Measurements from ENCODE around the gene CHST14.

CHST14 gene

DNA sequence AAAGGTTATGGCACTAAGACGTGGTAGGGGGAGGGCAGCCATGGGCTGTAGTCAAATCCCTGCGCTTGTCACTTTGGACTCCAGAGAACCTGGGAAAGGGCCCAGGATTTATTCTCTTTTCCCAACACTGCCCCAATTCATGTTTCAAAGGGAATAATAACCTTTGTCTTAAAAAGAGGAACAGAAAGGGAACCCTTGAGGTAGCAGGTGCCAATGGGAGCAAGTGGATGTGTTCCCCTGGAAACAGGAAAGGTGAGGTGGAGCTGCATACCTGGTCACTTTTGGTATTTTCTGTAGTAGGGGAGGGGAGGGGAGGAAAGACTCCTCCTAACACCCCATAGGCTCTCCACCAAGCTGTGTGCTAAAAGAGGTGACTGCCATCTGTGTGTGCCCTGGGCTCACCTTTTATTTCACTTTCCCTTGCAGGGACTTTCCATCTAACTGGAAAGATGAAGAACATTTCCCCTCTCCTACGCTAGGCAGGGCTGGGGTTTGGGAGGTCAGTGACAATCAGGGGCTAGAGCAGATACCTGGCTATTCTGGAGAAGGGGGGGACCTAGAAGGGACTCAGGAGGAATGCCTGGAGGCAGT is 6.1 kb upstream of the CHST14 start:
- FAIRE-seq = no peak

DNA sequence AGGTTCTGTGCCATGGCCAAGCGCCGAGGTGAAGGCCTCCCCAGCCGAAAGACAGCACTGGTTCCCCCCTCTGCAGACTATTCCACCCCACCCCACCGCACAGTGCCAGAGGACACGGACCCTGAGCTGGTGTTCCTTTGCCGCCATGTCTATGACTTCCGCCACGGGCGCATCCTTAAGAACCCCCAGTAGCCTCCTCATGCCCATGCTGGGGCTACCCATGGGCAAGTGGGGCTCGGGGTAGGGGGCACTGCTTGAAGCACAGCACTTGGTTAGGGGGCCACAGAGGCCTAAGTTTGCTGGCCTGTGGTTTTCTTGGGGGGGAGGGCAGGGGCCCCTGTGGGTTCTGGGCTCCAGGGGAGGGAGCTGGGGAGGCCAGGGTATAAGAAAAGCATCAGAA is 4.8 kb upstream of the CHST14 start:
- FAIRE-seq = no peak

DNA sequence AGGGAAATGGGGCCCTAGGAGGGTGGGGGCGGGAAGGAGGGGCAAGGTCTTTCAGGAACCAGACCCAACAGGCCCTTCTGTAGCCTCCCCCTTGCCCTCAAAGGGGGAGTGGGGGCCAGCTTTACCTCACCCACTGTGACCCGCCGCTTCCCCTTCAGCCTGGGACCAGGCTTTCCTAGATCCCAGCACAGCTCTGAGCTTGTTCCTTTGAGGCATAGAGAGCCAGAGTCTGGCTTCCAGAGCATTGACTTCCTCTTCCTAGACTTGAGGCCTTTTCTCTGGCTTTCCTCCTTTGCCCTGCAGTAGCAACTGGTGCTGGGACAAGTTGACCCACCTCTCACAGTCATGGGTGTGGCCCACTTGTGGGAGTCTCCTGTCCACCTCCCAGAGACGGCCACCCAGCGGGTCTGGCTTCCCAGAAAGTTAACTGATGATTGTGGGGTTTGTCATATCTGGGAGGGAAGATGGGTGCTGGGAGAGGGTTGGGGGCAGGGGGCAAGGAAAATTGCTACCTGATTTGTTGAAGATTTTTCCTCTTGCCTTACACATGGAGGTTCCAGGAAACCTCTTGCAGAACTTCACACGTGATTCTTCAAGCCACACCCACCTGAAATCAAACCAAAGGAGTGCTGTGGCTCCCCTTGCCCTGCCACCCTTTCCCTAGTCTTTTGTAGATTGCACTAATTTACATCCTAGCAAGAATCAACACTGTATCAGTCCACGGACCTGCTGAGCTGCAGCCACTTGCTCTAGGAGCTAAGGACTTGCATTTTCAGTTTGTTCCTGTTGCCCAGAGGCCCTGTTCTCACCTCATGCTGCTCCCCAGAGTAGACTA is 4.1 kb upstream of the CHST14 start:
- FAIRE-seq = no peak

DNA sequence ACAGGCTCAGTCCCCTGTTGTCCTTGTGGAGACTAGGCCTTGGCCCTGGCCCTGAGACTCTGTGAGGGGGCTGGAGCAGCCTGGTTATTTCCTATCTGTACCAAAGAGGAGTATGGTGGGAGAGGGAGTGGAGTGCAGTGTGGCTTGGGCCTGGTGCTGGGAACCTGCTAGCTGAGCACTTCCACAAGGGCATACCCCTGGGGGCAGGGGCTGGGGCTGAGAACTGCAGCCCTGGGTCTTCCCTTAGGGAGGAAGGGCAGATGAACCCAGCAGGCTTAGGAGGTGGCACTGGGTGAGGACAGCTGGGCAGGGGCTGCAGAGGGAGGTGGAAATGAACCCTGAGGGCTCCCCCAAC is 3.5 kb upstream of the CHST14 start:
- no peak for FAIRE-seq

DNA sequence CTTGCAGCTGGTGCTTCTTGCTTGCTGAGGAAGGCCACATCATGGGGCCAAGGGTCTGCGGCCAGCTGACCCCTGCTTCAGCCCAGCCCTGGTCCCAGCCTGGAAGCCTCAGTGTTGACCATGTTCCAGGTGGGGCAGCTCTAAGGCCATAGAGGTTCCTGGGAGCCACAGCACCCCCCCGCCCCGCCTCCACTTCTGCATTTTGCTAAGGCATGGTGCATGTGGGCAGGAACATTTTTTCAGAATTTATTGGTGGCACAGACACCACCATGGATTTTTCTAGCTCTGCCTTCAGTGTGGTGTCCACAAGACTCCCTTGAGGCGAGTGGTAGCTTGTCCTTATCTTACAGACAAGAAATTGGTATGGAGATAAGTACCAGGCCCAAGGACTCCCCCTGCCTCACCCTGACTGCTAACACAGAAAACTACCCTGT is 1.9 kb upstream of the CHST14 start:
- FAIRE-seq = no peak

DNA sequence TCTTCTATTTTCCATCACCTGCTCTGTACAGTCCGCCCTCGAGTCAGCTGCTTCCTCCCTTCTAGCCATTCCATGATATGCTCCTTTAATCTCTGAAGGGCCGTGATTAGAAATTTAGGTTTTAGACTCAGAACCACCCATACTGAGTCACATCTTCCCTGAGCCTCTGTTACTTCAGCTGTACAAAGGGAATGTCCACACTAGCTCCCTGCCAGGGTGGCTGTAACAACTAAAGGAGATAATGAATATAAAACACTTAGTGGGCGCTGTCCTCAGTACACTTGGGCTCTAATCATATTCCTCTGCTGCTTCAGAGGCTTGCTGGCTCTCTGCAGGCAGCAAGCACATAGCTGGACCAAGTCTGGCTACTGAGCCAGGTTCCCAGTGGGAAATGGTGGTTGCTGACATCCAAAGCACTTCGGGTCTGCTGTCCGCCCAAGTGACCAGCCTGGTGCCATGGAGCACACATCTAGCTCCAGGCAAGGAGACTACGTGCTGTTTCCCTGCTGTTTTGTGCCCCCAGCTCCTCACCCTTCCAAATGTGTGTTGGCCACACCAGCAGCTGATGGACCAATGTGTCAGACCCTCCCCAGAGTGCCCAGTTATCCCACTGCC is 901 bp upstream of the CHST14 start:
- no peak for FAIRE-seq

DNA sequence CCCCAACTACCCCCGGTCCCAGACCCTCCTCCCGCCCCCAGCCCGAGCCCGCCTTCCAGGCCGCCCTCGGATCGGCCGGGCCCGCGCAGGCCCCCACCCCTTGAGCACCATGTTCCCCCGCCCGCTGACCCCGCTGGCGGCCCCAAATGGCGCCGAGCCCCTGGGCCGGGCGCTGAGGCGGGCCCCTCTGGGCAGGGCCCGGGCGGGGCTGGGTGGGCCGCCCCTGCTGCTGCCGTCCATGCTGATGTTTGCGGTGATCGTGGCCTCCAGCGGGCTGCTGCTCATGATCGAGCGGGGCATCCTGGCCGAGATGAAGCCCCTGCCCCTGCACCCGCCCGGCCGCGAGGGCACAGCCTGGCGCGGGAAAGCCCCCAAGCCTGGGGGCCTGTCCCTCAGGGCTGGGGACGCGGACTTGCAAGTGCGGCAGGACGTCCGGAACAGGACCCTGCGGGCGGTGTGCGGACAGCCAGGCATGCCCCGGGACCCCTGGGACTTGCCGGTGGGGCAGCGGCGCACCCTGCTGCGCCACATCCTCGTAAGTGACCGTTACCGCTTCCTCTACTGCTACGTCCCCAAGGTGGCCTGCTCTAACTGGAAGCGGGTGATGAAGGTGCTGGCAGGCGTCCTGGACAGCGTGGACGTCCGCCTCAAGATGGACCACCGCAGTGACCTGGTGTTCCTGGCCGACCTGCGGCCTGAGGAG is 472 bp downstream of the CHST14 start:
- FAIRE-seq = no peak

DNA sequence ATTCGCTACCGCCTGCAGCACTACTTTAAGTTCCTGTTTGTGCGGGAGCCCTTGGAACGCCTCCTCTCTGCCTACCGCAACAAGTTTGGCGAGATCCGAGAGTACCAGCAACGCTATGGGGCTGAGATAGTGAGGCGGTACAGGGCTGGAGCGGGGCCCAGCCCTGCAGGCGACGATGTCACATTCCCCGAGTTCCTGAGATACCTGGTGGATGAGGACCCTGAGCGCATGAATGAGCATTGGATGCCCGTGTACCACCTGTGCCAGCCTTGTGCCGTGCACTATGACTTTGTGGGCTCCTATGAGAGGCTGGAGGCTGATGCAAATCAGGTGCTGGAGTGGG is 995 bp downstream of the CHST14 start:
- no peak for FAIRE-seq

DNA sequence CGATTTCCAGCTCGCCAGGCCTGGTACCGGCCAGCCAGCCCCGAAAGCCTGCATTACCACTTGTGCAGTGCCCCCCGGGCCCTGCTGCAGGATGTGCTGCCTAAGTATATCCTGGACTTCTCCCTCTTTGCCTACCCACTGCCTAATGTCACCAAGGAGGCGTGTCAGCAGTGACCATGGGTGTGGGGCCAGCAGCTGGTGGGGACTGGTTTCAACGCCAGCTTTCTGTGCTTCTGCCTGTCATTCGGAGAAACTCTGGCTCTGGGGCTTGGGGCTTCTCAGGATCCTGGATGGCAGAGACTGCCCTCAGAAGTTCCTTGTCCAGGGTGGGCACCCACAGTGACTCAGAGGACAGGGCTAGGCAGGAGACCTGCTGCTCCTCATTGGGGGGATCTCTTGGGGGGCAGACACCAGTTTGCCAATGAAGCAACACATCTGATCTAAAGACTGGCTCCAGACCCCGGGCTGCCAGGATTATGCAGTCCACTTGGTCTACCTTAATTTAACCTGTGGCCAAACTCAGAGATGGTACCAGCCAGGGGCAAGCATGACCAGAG is 1.5 kb downstream of the CHST14 start:
- no peak for FAIRE-seq

DNA sequence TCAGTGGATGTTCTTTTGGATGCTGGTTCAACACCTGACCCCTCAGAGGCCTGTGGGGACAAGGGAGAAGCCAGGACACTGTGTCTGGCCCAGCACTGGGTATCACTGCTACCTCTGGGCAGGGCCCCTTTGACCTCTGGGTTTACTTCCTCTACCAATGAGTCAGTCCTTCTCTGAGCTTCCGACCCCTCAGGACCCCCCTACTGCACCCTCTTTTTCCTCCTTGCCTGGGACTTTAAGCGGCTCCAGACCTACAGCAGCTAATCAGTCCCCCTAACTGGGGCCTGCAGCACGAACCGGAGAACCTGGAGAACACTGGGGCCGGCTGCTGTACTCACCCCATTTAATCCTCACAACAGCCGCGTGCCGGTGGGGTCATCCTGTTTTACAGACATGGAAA is 3.8 kb downstream of the CHST14 start:
- no peak for FAIRE-seq

DNA sequence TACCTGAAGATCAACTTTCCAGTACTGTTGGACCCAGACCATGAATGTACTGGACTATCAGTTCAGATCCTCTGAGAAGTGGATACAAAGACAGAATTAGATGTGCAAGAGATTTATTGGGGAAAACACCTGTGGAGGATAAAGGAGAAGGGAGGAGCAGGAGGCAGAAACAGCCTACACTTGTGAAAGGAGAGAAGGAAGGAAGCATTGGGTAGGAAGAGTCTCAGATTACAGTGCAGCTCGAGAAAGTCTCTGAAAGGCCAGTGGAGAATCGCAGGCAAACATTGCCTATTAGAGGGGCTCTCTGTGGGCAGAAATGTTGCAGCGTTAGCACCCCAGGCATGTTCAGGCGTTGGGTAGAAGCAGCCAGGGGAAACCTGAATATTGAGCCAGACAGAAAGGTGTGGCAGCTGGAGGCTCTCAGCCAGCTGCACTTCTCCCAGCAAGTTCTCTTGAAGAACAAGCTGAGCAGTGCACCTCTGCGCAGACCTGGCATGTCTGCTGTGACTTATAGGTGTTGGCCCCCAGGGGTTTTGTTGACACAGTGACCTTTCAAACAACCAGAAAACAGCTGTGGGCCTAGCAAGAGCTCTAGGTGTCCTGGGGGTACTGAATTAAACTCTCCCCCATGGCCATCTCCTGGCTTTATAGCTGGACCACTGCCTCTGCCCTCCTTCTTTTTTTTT is 7.0 kb downstream of the CHST14 start:
- no peak for FAIRE-seq

DNA sequence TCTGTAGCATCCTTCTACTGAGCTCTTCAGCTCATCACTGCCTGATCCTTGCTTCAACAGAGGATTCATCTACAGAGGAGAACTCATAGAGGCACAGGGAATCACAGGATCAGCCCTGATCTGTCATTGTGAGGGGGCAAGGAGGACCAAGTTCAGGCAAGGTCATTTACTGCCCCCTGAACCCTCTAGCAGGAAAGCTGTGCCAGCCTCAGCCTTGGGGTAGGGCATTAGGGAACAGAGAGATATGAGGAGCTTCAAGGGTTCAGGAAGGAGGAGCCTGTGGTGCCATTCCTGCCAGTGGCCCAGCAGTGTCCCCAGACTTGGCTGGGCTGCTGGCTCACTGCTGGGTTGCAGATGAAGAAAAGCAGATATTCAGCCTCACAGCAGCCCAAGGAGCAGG is 8.2 kb downstream of the CHST14 start:
- no peak for FAIRE-seq

DNA sequence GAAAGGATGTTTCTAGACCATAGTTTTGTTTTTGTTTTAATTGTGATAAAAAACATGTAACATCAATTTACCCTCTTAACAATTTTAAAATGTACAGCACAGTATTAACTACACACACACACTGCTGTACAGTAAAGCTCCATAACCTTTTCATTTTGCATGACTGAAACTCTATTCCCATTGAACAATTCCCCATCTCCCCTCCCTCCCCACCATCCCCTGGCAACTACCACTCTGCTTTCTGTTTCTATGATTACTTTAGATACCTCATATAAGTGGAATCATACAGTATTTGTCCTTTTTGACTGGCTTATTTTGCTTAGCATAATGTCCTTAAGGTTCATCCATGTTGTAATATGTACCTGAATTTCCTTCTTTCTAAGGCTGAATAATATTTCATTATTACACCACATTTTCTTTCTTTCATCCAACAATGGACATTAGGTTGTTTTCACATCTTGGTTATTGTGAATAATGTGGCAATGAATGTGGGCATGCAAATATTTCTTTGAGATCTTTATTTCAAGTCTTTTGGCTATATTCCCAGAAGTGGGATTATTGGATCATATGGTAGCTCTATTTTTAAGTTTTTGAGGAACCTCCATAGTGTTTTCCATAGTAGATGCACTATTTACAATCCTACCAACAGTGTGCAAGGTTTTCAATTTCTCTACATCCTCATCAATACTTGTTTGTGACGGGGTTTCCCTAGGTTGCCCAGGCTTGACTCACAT is 10.7 kb downstream of the CHST14 start:
- FAIRE-seq = no peak

DNA sequence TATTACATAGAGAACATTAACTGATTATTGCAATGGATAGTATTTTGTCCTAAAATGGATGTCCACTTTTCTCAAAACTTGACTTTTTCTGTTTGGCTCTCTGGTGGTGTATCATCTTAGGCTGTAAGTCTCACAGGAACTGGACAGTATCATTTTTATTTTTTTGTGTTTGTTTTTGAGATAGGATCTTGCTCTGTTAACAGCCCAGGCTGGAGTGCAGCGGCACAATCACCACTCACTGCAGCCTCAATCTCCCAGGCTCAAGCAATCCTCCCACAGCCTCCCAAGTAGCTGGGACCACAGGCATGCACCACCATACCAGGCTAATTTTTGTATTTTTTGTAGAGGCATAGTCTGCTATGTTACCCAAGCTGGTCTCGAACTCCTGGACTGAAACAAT is 13.1 kb downstream of the CHST14 start:
- FAIRE-seq = no peak

DNA sequence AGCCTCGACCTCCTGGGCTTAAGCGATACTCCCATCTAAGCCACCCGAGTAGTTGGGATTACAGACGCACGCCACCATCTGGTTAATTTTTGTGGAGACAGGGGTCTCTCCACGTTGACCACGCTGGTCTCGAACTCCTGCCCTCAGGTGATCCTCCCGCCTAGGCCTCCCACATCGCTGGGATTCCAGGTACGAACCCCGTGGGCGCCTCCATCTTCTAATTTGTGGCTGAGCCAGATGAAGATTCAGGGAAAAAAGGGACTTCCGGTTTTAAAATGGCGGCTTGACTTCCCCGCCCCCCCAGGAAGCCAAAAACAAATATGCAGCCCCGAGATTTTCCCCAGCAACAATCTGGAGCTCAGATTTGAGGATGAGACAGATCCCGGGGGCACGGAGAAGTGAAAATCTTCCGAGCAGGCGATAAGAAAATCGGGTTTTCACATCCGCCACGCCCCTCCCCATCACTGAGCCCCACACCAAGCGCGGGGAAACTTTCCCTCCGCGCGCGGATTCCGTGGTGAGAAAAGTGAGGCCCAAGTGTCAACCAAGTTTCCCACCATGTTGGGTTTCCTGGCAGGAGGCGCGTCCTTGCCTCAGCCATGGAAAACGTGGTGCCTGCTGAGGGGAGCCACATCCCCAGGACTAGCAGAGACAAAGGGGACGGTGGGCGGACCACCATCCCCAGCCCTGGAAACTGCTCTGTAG is 15.4 kb downstream of the CHST14 start:
- no peak for FAIRE-seq

DNA sequence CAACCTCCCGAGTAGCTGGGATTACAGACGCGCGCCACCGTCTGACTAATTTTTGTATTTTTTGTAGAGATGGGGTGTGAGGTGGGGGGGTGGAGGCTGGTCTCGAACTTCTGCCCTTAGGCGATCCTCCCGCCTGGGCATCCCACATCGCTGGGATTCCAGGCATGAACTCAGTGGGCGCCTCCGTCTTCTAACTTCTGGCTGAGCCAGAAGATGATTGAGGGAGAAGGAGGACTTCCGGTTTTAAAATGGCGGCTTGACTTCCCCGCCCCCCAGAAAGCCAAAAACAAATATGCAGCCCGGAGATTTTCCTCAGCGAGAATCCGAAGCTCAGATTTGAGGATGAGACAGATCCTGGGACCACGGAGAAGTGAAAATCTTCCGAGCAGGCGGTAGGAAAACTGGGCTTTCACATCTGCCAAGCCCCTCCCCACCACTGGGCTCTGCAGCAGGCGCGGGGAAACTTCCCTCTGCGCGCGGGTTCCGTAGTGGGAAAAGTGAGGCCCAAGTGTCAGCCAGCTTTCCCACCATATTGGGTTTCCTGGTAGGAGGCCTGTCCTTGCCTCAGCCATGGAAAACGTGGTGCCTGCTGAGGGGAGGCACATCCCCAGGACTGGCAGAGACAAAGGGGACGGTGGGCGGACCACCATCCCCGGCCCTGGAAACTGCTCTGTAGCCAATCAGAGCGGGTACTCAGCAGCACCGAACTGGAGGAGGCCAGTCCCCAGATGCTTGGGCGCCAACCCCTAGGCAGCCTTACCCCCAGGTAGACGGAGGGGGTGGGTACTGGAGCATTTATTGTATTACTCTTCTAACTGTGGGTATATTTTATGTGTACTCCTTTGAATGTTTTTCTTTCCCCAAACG is 17.3 kb downstream of the CHST14 start:
- no peak for FAIRE-seq

DNA sequence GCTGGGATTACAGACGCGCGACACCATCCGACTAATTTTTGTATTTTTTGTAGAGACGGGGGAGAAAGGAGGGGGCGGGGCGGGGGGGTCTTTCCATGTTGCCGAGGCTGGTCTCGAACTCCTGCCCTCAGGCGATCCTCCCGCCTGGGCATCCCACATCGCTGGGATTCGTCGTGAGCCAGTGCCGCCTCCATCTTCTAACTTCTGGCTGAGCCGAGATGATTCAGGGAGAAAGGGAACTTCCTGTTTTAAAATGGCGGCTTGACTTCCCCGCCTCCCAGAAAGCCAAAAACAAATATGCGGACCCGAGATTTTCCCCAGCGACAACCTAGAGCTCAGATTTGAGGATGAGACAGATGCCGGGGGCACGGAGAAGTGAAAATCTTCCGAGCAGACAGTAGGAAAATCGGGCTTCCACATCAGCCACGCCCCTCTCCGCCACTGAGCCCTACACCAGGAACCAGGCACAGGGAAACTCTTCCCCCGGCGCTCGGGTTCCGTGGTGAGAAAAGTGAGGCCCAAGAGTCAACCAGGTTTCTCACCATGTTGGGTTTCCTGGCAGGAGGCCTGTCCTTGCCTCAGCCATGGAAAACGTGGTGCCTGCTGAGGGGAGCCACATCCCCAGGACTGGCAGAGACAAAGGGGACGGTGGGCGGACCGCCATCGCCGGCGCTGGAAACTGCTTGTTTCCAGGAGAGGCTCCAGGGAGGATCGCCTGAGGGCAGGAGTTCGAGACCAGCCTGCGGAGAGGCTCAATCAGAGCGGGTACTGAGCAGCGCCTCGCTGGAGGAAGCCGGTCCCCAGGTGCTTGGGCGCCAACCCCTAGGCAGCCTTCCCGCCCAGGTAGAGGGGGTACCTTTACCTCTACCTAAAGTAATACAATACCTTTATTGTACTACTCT is 18.7 kb downstream of the CHST14 start:
- no peak for FAIRE-seq

DNA sequence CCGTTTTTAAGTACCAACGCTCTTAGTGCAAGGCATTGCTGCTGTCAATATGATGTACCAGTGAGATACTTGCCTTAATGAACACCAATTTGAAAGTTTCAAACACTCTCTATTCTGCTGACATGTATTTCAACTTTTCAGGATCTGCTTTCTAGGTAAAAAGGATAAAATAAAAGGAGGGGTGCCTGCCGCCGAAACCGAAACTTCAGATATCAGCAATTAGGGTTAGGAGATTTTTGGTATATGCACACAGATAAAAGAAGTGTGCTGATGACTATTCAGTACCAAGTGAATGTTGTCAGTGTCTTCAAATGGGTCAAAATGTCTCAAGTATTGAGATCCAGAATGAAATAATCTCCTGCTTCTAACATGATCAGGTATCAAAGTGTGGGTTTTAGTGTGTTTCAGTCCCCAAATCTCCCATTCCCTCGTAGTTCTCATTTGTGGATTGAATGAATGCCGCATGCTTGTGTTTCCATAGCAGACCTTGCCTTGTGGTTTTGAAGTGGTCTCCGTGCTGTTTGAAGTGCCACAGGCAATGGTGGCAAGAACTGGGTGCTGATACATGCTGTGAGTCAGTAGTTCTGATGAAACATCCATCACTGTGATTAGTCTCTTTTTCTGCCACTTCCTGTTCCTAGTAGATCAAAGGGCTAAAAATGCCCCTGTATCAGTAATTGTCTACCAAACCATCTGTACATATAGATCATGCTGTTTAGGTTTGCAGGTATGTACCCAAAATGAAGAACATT is 22.5 kb downstream of the CHST14 start:
- FAIRE-seq = no peak

DNA sequence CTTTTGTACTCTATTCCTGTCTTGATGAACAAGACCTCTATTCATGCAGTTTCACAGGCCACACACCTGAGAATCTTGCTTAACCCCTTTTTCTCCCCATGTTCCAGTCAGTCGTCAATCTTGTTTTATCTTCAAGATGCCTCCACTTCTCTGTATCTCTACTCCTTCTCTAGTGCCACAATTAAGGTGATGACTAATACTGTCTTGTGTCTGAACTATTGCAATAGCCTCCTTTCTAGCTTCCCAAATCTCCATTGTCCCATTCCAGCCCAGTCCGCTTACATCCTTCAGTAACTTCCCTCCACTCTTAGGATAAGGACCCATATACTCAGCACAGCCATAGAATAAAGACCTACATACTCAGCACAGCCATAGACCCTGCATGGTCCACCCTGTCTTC is 24.7 kb downstream of the CHST14 start:
- FAIRE-seq = no peak

Data from A204.1 (cell line).